Kidney (tissue), 14 donors: ENCODE data around the gene LRRC31. TPM values are rescaled to one million over a fixed set of nuclear protein-coding genes. Genes with fewer than 3 reads are reported as not detected.

ENCODE experiments used
- DNase-seq, 5 donors: peaks; one replicate each; pipeline ENCODE4 v3.0.0-alpha.2; 2013 to 2020
- FAIRE-seq: peaks from 2 replicates; lab custom pipeline; 2012; peaks lifted over from hg19 to GRCh38; lab: Jason Lieb, UNC
- H3K27ac ChIP-seq, 2 donors: one replicate each; pipeline ENCODE4 v1.7.0; 2013; ENCODE audit warnings: low read depth in 2 of 2, low read length in 2 of 2, inconsistent platforms in 1 of 2
- H3K27me3 ChIP-seq: one replicate; pipeline ENCODE4 v1.7.1; 2013; ENCODE audit warnings: low read length, inconsistent platforms; ENCODE audit not compliant: control insufficient read depth, insufficient read depth
- H3K36me3 ChIP-seq, 3 donors: one replicate each; pipeline versions ENCODE4 v1.7.0 to v1.7.1; 2013; ENCODE audit warnings: low read length in 3 of 3, control low read depth in 1 of 3, inconsistent platforms in 1 of 3; ENCODE audit not compliant: insufficient read depth in 3 of 3, control insufficient read depth in 2 of 3
- H3K4me1 ChIP-seq, 3 donors: one replicate each; pipeline versions ENCODE4 v1.7.0 to v1.7.1; 2013; ENCODE audit warnings: low read length in 3 of 3, inconsistent platforms in 1 of 3, low read depth in 1 of 3; ENCODE audit not compliant: control insufficient read depth in 2 of 3, insufficient read depth in 2 of 3
- H3K4me3 ChIP-seq, 3 donors: one replicate each; pipeline versions ENCODE4 v1.7.0 to v1.8.1; 2013; ENCODE audit warnings: low read length in 3 of 3, control low read depth in 1 of 3, inconsistent platforms in 1 of 3
- H3K9ac ChIP-seq, 3 donors: one replicate each; pipeline versions ENCODE4 v1.7.0 to v1.7.1; 2013; ENCODE audit warnings: low read length in 3 of 3, control low read depth in 1 of 3, inconsistent platforms in 1 of 3
- H3K9me3 ChIP-seq, 3 donors: one replicate each; pipeline versions ENCODE4 v1.7.0 to v1.7.1; 2013; ENCODE audit warnings: low read length in 3 of 3, control low read depth in 1 of 3, inconsistent platforms in 1 of 3; ENCODE audit not compliant: control insufficient read depth in 2 of 3, insufficient read depth in 1 of 3
- CTCF ChIP-seq: IDR thresholded peaks from 3 replicates; pipeline ENCODE4 v1.5.1; 2012; ENCODE audit warnings: mild to moderate bottlenecking, moderate library complexity, borderline replicate concordance; ENCODE audit not compliant: insufficient read depth; ENCODE audit errors: extremely low read depth
- intact Hi-C: fragments of 100-400 bp; cut with DNase I; formaldehyde crosslinking; loops from one replicate; pipeline ENCODE4 v1.11.1; 2022
- polyA plus RNA-seq: library from polyadenylated mRNA; stranded (reverse); fragments of 350-450 nt; fragmentation: Illumina TruSeq; extraction: RNeasy Lipid Tissue Mini Kit (QIAGEN cat#74804); gene quantifications from one replicate; pipeline ENCODE4 v1.2.3, GENCODE V29; 2014; ENCODE audit warnings: low read depth, low replicate concordance; ENCODE audit not compliant: insufficient read depth
- total RNA-seq: library from RNA; stranded (reverse); fragmentation: NEBNext Ultra II Directional; extraction: Animal tissue kit (Norgen Biotek cat#: 25700); gene quantifications from one replicate; pipeline ENCODE4 v1.2.1, GENCODE V29; 2021
- donor health status: control.
- donor health status: control.
- donor health status: control.
- donor health status: control.
- donor health status: control.
- donor health status: DM: yes; HTN: yes; CAD: no.
- donor health status: Normal renal cell carcinoma (clear cell type).

Gene LRRC31
- total and polyA plus RNA-seq, 2 donors from 2014 or later = 0.76 TPM; not detected in 1

GRCh38 chr3:169827712-169828111, 42.0 kb downstream of the LRRC31 start:
- TF ChIP-seq CTCF = no peak
- H3K4me1 ChIP-seq = no peaks in the 10 kb centered on the region
- no peak for DNase-seq
- no peaks in the 10 kb centered on the region for H3K27me3 ChIP-seq
- FAIRE-seq = no peak
- no peak overlapping the region for H3K4me3 ChIP-seq
- no peaks in the 10 kb centered on the region for H3K9me3 ChIP-seq
- no peak overlapping the region for H3K27ac ChIP-seq
- no peak overlapping the region for H3K9ac ChIP-seq
- intact Hi-C loops = no loop called here
- H3K36me3 ChIP-seq = no peaks in the 10 kb centered on the region

- no peak for TF ChIP-seq CTCF
- FAIRE-seq = no peak
- intact Hi-C loops = no loop called here
These were observed 44.4 kb downstream of the LRRC31 start for GRCh38 chr3:169825316-169825715.

GRCh38 chr3:169822983-169823382, 46.8 kb downstream of the LRRC31 start:
- no peaks in the 10 kb centered on the region for H3K36me3 ChIP-seq
- intact Hi-C loops = no loop called here
- no peak for DNase-seq

More at GRCh38 chr3:169825316-169825715, 44.4 kb downstream of the LRRC31 start:
- H3K9ac ChIP-seq = no peak overlapping the region
- H3K4me1 ChIP-seq = no peaks in the 10 kb centered on the region
- H3K4me3 ChIP-seq = no peak overlapping the region
- DNase-seq = no peak
- H3K36me3 ChIP-seq = no peaks in the 10 kb centered on the region
- H3K27me3 ChIP-seq = no peaks in the 10 kb centered on the region
- no peak overlapping the region for H3K27ac ChIP-seq
- no peaks in the 10 kb centered on the region for H3K9me3 ChIP-seq

More at GRCh38 chr3:169822983-169823382, 46.8 kb downstream of the LRRC31 start:
- TF ChIP-seq CTCF = no peak
- H3K27me3 ChIP-seq = no peaks in the 10 kb centered on the region
- FAIRE-seq = no peak
- no peak overlapping the region for H3K9ac ChIP-seq
- H3K4me3 ChIP-seq = no peak overlapping the region
- H3K9me3 ChIP-seq = no peaks in the 10 kb centered on the region
- no peak overlapping the region for H3K27ac ChIP-seq
- H3K4me1 ChIP-seq = no peaks in the 10 kb centered on the region
